ENCODE data around the gene PCDHGC3. TPM values are rescaled to one million over a fixed set of nuclear protein-coding genes. Genes with fewer than 3 reads are reported as not detected.

The PCDHGC3 gene
- total and polyA plus RNA-seq, 2 of the 13 experiments (the other 11 are each of a cell fraction or from before 2014, with no cell fraction given) = 0.20 to 0.30 TPM

DNA sequence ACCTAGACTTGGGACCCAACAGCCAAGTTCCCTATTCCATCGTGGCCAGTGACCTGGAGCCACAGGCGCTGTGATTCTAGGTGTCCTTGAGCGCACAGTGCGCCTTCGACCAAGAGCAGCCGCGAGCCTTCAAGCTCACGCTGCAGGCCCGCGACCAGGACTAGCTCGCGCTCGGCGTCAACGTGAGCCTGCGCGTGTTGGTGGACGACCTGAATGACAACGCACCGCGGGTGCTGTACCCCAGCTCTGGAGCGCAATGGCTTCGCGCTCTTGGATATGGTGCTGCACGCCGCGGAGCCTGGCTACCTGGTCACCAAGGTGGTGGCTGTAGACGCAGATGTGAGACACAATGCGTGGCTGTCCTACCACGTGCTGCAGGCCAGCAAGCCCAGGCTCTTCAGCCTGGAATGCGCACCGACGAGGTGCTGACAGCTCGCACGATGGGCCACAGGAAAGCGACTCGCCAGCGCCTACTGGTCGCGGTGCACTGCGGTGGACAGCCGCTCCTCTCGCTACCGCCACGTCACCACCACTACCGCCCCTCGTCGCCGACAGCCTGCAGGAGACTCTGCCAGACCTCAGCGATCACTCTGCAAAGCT lies 34.1 kb upstream of the PCDHGC3 start (continued):
- TF ChIP-seq, protein P1, sequence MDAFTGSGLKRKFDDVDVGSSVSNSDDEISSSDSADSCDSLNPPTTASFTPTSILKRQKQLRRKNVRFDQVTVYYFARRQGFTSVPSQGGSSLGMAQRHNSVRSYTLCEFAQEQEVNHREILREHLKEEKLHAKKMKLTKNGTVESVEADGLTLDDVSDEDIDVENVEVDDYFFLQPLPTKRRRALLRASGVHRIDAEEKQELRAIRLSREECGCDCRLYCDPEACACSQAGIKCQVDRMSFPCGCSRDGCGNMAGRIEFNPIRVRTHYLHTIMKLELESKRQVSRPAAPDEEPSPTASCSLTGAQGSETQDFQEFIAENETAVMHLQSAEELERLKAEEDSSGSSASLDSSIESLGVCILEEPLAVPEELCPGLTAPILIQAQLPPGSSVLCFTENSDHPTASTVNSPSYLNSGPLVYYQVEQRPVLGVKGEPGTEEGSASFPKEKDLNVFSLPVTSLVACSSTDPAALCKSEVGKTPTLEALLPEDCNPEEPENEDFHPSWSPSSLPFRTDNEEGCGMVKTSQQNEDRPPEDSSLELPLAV (CRISPR knock-in tag; conservative IDR thresholded peaks at IDR 0.05; ENCODE audit: low read depth) = no peak
- TF ChIP-seq IRF2 (CRISPR knock-in tag; IDR thresholded peaks at IDR 0.05) (no peak), BRCA1 (CRISPR knock-in tag; IDR thresholded peaks at IDR 0.05) (no peak)
- TF ChIP-seq, protein P2, sequence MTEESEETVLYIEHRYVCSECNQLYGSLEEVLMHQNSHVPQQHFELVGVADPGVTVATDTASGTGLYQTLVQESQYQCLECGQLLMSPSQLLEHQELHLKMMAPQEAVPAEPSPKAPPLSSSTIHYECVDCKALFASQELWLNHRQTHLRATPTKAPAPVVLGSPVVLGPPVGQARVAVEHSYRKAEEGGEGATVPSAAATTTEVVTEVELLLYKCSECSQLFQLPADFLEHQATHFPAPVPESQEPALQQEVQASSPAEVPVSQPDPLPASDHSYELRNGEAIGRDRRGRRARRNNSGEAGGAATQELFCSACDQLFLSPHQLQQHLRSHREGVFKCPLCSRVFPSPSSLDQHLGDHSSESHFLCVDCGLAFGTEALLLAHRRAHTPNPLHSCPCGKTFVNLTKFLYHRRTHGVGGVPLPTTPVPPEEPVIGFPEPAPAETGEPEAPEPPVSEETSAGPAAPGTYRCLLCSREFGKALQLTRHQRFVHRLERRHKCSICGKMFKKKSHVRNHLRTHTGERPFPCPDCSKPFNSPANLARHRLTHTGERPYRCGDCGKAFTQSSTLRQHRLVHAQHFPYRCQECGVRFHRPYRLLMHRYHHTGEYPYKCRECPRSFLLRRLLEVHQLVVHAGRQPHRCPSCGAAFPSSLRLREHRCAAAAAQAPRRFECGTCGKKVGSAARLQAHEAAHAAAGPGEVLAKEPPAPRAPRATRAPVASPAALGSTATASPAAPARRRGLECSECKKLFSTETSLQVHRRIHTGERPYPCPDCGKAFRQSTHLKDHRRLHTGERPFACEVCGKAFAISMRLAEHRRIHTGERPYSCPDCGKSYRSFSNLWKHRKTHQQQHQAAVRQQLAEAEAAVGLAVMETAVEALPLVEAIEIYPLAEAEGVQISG (CRISPR knock-in tag; IDR thresholded peaks at IDR 0.05) = no peak
- TF ChIP-seq, protein P3, sequence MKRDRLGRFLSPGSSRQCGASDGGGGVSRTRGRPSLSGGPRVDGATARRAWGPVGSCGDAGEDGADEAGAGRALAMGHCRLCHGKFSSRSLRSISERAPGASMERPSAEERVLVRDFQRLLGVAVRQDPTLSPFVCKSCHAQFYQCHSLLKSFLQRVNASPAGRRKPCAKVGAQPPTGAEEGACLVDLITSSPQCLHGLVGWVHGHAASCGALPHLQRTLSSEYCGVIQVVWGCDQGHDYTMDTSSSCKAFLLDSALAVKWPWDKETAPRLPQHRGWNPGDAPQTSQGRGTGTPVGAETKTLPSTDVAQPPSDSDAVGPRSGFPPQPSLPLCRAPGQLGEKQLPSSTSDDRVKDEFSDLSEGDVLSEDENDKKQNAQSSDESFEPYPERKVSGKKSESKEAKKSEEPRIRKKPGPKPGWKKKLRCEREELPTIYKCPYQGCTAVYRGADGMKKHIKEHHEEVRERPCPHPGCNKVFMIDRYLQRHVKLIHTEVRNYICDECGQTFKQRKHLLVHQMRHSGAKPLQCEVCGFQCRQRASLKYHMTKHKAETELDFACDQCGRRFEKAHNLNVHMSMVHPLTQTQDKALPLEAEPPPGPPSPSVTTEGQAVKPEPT (CRISPR knock-in tag; IDR thresholded peaks at IDR 0.05; ENCODE audit: low read depth) = no peak

DNA sequence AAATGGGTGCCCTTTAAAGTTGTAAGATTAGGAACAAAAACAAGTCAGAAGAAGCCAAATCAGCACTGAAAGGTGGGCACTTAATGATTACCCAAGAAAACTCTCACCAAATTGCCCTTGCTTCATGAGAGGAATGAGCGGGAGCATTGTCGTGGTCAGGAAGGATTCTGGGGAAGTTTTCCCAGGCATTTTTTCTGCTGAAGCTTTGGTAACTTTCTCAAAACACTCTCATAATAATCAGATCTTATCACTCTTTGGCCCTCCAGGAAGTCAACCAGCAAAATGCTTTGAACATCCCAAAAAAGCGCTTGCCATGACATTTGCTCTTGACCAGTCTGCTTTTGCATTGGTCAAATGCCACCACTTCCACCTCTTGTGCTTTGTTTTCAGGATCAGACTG lies 10.4 kb upstream of the PCDHGC3 start:
- ATAC-seq (no peak), FAIRE-seq (no peak), DNase-seq (ENCODE audit: low spot score) (no peak)
- BruUV-seq (replicated peaks) = no TSS peak
- Histone ChIP-seq H3K4me3 (replicated peaks in 1 of 3; ENCODE audit: insufficient read depth in 1 of 3, low read depth in 2 of 3, low read length in 3 of 3) (no peak overlapping the region), H3K27ac (ENCODE audit: extremely low read length, insufficient read depth, low read length) (no peak overlapping the region), H4K20me1 (ENCODE audit: insufficient read depth, low read length) (no peaks in the 10 kb centered on the region), H3K79me2 (ENCODE audit: insufficient read depth, low read length) (no peaks in the 10 kb centered on the region), H3K4me1 (ENCODE audit: insufficient read depth, low read length) (no peaks in the 10 kb centered on the region), H3K27me3 (ENCODE audit: control insufficient read depth in 1 of 2, insufficient read depth in 2 of 2, low read length in 2 of 2) (no peaks in the 10 kb centered on the region; a peak in 1 of 5 replicates), H3K9me3 (ENCODE audit: low read length) (no peaks in the 10 kb centered on the region), H3K4me2 (ENCODE audit: low read depth, low read length) (no peak overlapping the region), H3K9ac (ENCODE audit: insufficient read depth, low read depth, low read length) (no peak overlapping the region), H2AFZ (ENCODE audit: low read length) (no peak overlapping the region), H3K36me3 (replicated peaks in 1 of 2; ENCODE audit: control insufficient read depth in 1 of 2, insufficient read depth in 2 of 2, low read length in 2 of 2) (no peaks in the 10 kb centered on the region)
- intact Hi-C loops (cut with micrococcal nuclease; ENCODE audit: unreplicated experiment) (no loop called here), in situ Hi-C loops (cut with HindIII; ENCODE audit: extremely low pct_ligation_motif_present, low pct_unique_long_range_greater_than_20kb) (no loop called here)
- WGBS (ENCODE audit: low lambda C conversion rate) = 61% methylated on average over 3 of the region's 3 CpGs
- ChIA-PET CTCF (ENCODE audit: low intra/inter-chr PET ratio, low total read pairs) (no interaction called here), POLR2A (no interaction called here)
- TF ChIP-seq ZNF232 (CRISPR knock-in tag; IDR thresholded peaks at IDR 0.05; ENCODE audit: borderline replicate concordance) (no peak), ZNF775 (CRISPR knock-in tag; IDR thresholded peaks at IDR 0.05; ENCODE audit: borderline replicate concordance) (no peak), SIN3B (IDR thresholded peaks at IDR 0.05; ENCODE audit: low read length) (no peak), ZNF274 (CRISPR knock-in tag; IDR thresholded peaks at IDR 0.05) (no peak), KDM6A (CRISPR knock-in tag; IDR thresholded peaks at IDR 0.05; ENCODE audit: low read depth) (no peak), RBM39 (IDR thresholded peaks at IDR 0.05; ENCODE audit: low read depth, low read length, poor library complexity, severe bottlenecking) (no peak)
- TF ChIP-seq, protein P4, sequence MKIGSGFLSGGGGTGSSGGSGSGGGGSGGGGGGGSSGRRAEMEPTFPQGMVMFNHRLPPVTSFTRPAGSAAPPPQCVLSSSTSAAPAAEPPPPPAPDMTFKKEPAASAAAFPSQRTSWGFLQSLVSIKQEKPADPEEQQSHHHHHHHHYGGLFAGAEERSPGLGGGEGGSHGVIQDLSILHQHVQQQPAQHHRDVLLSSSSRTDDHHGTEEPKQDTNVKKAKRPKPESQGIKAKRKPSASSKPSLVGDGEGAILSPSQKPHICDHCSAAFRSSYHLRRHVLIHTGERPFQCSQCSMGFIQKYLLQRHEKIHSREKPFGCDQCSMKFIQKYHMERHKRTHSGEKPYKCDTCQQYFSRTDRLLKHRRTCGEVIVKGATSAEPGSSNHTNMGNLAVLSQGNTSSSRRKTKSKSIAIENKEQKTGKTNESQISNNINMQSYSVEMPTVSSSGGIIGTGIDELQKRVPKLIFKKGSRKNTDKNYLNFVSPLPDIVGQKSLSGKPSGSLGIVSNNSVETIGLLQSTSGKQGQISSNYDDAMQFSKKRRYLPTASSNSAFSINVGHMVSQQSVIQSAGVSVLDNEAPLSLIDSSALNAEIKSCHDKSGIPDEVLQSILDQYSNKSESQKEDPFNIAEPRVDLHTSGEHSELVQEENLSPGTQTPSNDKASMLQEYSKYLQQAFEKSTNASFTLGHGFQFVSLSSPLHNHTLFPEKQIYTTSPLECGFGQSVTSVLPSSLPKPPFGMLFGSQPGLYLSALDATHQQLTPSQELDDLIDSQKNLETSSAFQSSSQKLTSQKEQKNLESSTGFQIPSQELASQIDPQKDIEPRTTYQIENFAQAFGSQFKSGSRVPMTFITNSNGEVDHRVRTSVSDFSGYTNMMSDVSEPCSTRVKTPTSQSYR (CRISPR knock-in tag; IDR thresholded peaks at IDR 0.05; ENCODE audit: borderline replicate concordance) = no peak
- TF ChIP-seq, protein P5, sequence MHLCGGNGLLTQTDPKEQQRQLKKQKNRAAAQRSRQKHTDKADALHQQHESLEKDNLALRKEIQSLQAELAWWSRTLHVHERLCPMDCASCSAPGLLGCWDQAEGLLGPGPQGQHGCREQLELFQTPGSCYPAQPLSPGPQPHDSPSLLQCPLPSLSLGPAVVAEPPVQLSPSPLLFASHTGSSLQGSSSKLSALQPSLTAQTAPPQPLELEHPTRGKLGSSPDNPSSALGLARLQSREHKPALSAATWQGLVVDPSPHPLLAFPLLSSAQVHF (CRISPR knock-in tag; IDR thresholded peaks at IDR 0.05) = no peak
